ENCODE measurements around the gene MAEA. TPM values are rescaled to one million over a fixed set of nuclear protein-coding genes. Genes with fewer than 3 reads are reported as not detected.

Gene MAEA
- total RNA-seq, 1 donor from 2014 or later, result 63.2 TPM

DNA sequence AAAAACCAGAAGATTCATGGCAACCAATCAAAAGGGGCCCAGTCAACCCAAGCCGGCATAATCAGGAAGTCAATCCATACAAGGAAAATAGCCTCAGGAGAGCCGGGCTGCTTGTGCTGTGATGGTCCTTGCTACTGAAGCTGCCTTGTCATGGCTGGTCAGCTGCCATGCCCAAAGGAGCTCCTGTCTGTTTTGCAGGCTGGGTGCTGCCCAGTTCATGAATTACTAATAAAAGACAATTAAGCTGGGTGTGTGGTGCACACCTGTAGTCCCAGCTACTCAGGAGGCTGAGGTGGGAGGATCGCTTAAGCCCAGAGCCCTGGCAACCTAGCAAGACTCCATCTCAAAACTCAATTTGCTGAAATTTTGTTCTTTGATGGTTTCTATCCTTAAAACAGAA lies 24.7 kb upstream of the MAEA start:
- Histone ChIP-seq H3K4me3 (no peak overlapping the region), H3K27ac (no peak overlapping the region), H3K4me1 (no peaks in the 10 kb centered on the region), H3K9me3 (peaks cover 6% of the 10 kb centered on the region), H3K27me3 (no peaks in the 10 kb centered on the region), H3K36me3 (no peaks in the 10 kb centered on the region)
- TF ChIP-seq, protein P1, sequence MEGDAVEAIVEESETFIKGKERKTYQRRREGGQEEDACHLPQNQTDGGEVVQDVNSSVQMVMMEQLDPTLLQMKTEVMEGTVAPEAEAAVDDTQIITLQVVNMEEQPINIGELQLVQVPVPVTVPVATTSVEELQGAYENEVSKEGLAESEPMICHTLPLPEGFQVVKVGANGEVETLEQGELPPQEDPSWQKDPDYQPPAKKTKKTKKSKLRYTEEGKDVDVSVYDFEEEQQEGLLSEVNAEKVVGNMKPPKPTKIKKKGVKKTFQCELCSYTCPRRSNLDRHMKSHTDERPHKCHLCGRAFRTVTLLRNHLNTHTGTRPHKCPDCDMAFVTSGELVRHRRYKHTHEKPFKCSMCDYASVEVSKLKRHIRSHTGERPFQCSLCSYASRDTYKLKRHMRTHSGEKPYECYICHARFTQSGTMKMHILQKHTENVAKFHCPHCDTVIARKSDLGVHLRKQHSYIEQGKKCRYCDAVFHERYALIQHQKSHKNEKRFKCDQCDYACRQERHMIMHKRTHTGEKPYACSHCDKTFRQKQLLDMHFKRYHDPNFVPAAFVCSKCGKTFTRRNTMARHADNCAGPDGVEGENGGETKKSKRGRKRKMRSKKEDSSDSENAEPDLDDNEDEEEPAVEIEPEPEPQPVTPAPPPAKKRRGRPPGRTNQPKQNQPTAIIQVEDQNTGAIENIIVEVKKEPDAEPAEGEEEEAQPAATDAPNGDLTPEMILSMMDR (IDR thresholded peaks at IDR 0.05), result no peak
- ATAC-seq (no peak), DNase-seq (no peak)
- intact Hi-C loops (cut with DNase I), result no loop called here

DNA sequence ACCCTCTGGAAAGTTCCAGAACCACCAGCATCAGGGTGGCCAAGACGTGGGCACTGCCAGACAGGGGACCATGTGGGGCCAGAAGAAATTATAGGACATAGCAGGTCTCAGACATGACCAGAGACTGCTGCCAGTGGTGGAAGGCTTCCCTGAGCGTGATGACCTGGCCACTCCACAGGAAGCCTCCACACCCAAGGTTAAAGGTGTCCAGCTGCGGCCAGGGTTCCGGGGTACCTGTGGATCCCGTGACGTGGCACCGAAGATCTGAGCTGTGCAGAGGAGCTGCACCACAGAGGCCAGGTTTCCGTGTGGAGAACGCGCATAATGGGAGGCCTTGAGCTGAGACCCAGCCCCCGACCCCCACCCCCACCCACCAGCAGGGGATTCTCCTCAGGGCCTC lies 24.3 kb upstream of the MAEA start:
- no peak overlapping the region for H3K27ac ChIP-seq
- H3K4me1 ChIP-seq, result no peaks in the 10 kb centered on the region
- no peak overlapping the region for H3K4me3 ChIP-seq
- H3K9me3 ChIP-seq, result peaks cover 6% of the 10 kb centered on the region
- no peaks in the 10 kb centered on the region for H3K36me3 ChIP-seq
- intact Hi-C loops (cut with DNase I), result no loop called here
- DNase-seq, result no peak
- no peaks in the 10 kb centered on the region for H3K27me3 ChIP-seq
- TF ChIP-seq, protein P1 (IDR thresholded peaks at IDR 0.05), result no peak
- ATAC-seq, result no peak

DNA sequence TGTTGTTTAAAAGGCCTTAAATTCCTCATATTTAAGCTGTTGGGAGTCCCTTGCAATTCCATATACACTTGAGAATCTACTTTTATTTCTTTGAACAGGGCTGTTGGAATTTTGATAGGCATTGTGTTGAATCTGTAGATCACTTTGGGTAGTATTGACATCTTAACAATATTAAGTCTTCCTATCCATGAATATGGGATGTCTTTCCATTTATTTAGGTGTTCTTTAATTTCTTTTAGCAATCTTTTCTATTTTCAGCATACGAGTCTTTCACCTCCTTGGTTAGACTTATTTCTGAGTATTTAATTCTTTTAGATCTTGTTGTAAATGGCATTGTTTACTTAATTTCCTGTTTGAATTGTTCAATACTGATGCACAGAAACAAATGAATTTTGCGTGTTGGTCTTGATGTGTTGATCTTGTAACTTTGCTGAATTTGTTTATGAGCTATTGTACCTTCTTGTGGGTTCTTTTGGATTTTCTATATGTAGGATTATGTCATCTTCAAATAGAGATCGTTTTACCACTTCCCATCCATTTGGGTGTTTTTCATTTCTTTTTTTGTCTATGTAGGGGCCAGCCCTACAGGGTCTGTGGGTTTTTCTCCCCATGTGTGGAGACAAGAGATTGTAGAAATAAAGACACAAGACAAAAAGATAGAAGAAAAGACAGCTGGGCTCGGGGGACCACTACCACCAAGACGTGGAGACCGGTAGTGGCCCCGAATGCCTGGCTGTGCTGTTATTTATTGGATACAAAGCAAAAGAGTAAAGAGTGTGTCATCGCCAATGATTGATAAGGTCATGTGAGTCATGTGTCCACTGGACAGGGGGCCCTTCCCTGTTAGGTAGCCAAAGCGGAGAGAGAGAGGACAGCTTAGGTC lies 22.6 kb upstream of the MAEA start:
- ATAC-seq, result no peak
- Histone ChIP-seq H3K36me3 (no peaks in the 10 kb centered on the region), H3K27me3 (no peaks in the 10 kb centered on the region), H3K27ac (no peak overlapping the region), H3K4me1 (no peaks in the 10 kb centered on the region), H3K4me3 (peak overlapping the region; percentile 4), H3K9me3 (peaks cover 6% of the 10 kb centered on the region)
- intact Hi-C loops (cut with DNase I), result no loop called here
- no peak for DNase-seq
- TF ChIP-seq, protein P1 (IDR thresholded peaks at IDR 0.05), result no peak

DNA sequence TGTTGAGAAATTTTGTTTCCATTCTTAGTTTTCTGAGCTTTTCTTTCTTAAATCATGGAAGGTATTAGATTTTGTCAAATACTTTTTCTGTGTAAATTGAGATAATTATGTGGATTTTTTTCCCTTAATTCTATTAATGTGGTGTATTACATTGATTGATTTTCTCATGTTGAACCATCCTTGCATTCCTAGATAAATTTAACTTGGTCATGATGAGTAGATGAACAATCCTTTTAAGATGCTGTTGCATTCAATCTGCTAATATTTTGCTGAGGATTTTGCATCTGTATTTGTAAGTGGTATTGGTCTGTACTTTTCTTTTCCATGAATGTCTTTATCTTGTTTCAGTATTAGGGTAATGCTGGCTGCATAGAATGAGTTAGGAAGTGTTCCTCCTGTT lies 20.5 kb upstream of the MAEA start:
- DNase-seq, result no peak
- ATAC-seq, result no peak
- Histone ChIP-seq H3K9me3 (peaks cover 6% of the 10 kb centered on the region), H3K4me1 (no peaks in the 10 kb centered on the region), H3K27me3 (no peaks in the 10 kb centered on the region), H3K27ac (no peak overlapping the region), H3K4me3 (no peak overlapping the region), H3K36me3 (no peaks in the 10 kb centered on the region)
- TF ChIP-seq, protein P1 (IDR thresholded peaks at IDR 0.05), result no peak
- intact Hi-C loops (cut with DNase I), result no loop called here

DNA sequence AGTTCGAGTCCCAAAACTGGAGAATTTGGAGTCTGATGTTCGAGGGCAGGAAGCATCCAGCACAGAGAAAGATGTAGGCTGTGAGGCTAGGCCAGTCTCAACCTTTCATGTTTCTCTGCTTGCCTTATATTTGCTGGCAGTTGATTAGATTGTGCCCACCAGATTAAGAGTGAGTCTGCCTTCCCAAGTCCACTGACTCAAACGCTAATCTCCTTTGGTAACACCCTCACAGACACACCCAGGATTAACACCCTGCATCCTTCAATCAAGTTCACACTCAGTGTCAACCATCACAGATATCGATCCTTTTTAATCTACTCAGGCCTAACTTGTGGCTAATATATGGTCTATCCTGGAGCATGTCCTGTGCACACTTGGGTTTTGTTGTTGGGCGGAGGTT lies 18.0 kb upstream of the MAEA start:
- no peak overlapping the region for H3K4me3 ChIP-seq
- no peaks in the 10 kb centered on the region for H3K4me1 ChIP-seq
- H3K9me3 ChIP-seq, result peaks cover 6% of the 10 kb centered on the region
- intact Hi-C loops (cut with DNase I), result no loop called here
- no peaks in the 10 kb centered on the region for H3K36me3 ChIP-seq
- DNase-seq (no peak), ATAC-seq (no peak)
- no peaks in the 10 kb centered on the region for H3K27me3 ChIP-seq
- TF ChIP-seq, protein P1 (IDR thresholded peaks at IDR 0.05), result no peak
- H3K27ac ChIP-seq, result no peak overlapping the region

All from upper lobe of right lung (tissue), 1 donor.